Left ventricle myocardium superior (tissue), 1 donor: Measurements from ENCODE around the gene BLOC1S1. TPM values are rescaled to one million over a fixed set of nuclear protein-coding genes. Genes with fewer than 3 reads are reported as not detected.

Experiments used
- ATAC-seq: fragments of 200-7000 bp; cut with Tn5 transposase; one replicate; pipeline ENCODE4 v1.9.1; 2020; ENCODE audit warnings: mild to moderate bottlenecking, moderate library complexity
- DNase-seq: peaks from one replicate; pipeline ENCODE4 v3.0.0-alpha.2; 2020
- intact Hi-C: fragments of 100-400 bp; cut with micrococcal nuclease; formaldehyde crosslinking; loops from one replicate; pipeline ENCODE4 v1.11.0; 2022
- total RNA-seq: library from RNA; stranded (reverse); fragmentation: NEBNext Ultra II Directional; extraction: Animal tissue kit (Norgen Biotek cat#: 25700); gene quantifications from one replicate; pipeline ENCODE4 v1.2.1, GENCODE V29; 2021
- donor health status: DM: no; HTN: yes; CAD: no; lungs with severe emphysema.

The BLOC1S1 gene
- total RNA-seq, 1 donor from 2014 or later = 124 TPM

DNA sequence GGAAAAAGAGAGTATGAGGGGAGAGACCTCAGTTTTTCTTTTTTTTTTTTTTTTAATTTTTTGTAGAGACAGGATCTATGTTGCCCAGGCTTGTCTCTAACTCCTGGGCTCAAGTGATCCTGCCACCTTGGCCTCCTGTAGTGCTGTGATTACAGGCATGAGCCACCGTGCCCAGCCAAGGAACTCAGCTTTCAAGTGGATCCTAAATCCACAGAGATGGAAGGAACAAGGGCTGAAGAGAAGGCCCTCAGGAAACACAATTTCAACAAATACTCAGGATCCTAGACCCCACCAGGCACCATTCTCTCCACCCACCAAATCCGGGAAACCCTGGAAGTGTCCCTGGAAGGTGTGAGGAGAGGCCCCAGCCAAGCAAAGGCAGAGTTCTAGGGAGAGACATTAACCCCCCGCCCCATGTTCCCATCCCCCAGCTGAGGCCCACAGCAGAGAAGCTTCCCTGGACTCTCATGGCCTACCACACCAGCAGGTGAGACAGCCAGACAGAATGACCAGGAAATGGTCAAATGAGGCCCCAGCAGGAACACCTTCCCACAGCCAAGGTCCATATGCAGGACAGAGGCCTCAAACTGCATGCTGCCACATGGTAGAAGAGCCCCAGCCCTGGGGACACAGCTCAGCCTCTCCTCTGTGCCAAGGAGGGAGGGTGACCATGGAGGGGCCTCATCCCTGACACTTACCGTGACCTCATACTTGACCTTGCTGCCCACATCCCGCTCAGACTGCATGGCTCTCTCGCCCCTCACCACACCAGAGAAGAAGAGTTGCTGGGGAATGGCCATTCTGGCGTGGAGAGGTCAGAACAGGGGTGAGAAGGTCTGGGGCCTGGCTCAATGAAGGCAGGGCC lies 22.3 kb upstream of the BLOC1S1 start:
- no peak for ATAC-seq
- intact Hi-C loops = no loop called here
- DNase-seq = no peak

DNA sequence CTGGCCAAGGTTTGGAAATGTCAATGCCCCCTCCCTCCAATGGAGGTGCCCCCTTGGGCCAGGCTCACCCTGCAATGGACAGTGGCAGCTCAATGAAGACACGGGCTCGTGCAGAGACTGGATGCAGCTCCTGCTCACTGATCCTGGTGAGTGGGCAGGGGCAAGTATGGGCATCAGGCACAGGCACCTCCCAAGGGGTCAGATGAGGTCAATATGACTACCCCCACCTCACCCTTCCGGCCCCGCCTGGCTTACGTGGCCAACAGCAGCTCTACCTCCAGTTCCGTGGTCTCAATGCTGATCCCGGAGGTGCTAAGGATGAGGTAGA lies 21.7 kb upstream of the BLOC1S1 start:
- intact Hi-C loops = no loop called here
- DNase-seq (no peak), ATAC-seq (no peak)

DNA sequence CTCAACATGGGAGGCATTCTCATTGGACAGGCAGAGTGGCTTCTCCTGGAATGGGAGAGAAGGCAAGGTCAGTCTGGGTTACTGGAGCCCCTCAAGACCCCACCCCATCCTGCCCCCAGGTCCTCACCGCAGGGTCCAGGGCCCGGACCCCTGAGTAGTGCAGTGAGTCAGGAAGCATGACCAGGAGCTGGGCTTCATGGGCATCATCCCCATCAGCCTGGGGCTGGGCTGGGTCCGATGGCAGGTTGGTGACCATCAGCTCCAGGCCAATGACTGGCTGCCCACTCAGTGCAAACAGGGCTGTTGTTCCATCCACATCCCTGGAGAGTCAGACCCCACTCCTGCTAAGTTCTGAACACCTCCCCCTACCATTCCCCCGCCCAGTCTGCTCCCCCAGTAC lies 21.2 kb upstream of the BLOC1S1 start:
- ATAC-seq (no peak), DNase-seq (no peak)
- intact Hi-C loops = no loop called here

DNA sequence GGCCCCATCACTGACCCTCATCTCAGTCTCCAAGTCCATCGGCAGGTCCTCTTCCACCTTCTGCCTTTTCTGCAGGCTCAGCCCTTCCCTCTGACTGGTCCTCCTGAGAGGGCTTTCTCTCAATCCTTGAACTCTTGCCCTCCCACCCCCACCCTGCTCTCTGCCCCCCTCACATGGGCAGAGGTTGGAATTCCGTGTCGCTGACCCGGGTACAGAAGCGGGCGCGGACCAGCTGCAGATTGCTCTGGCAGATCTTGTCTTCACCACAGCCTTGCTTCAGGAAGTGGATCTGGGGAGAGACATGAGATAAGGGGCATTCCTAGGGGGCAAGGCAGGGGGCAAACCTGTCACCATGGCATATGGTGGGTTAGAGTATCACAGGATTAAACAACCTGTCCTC lies 20.5 kb upstream of the BLOC1S1 start:
- intact Hi-C loops = no loop called here
- DNase-seq (no peak), ATAC-seq (no peak)

DNA sequence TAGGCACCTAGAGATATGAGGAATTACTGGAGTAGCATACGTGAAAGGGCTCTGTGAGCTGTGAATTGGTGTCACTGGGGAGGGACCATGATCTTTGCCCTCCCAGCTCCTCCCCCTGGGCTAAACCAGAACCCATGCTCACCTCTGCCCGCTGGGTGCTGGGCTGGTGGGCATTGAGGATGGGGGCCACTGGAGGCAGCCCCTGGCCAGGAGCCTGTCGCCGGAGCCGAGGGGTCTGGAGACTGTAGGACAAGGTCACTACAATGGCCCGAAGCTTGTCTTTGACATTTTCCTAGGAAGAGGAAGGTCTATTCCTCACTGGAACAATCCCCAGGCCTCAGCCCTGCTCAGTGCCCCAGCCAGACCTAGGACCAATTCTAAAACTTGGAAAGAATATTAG lies 19.7 kb upstream of the BLOC1S1 start:
- DNase-seq (no peak), ATAC-seq (no peak)
- intact Hi-C loops = no loop called here

DNA sequence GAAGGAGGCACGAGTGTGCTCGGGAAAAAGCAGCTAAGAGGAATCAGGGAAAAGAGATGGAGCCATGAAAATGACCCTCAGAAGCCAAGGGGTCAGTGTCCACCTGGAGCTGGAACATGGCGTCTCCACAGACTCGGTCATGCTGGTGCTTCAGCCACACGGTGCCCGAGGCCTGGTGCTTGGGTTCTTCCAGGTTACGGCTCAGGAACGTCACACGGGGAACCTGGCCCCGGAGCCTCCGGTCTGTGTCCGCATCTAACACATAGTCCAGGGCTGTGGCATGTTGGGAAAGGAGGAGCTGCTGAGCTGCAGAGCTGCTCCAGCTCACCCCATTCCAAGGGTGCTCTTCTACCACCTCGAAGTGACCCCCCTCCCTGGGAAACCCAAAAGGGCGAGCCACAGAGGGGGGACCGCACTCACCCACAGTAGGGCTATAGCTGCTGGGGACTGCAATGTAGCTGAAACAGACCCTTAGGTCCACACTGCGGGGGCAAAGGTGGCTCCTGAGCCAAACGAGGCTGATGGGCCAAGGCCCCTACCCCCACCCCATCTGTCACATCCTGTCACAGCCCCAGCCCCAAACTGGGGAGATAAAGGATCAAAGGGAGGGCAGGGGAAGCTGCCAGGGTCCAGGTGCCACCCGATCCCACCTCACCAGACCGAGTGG lies 18.9 kb upstream of the BLOC1S1 start:
- ATAC-seq (no peak), DNase-seq (peak; percentile 22)
- intact Hi-C loops = no loop called here

DNA sequence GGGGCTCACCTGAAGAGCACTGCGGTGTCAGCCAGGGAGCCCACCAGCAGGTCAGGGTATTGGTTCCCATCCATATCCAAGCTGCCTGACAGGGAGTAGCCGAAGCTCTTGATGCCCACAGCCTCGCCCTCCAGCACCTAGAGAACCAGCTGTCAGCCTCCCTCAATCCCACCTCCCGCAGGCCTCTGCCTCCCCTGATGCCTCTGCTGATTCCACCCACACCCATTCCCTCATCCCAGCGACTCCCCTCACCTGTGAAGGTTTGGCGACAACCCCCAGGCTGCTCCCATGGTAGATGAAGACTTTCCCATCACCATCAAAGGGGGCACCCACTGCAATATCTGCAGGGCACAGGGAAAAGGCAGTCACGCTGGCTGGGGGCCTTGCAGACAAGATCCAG lies 18.2 kb upstream of the BLOC1S1 start:
- intact Hi-C loops = no loop called here
- DNase-seq (peak; percentile 11), ATAC-seq (no peak)

DNA sequence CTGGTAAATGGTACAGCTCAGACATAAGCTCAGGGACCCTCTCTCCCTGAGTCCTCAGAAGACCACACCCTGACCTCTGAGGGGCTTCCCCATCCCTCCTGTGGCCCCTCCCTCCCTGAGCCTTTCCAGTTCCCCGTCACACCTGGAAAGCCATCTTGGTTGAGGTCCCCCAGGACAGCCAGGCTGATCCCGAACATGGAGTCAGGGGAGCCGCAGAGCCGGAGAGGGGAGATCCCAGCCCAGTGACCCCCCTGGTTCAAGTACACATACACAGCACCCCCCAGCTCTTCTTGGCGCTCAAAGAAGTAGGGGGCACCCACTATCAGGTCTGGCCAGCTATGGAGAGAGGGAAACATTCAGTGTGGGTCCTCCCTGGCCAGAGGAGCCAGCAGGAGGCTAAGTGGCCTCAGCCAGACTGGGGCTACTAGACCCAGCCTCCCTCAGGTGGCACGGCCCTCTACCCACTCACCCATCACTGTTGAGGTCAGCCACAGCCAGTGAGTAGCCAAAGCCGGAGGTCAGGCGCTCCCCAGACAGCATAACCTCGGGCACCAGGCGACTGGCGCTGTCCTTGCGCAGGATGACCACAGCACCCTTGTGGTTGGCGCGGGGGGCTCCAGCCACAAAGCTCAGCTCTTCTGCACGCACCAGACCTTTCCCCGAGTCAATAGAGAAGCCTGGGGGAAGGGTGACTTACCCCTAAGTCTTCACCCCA lies 17.4 kb upstream of the BLOC1S1 start:
- peak; percentile 28 for DNase-seq

DNA sequence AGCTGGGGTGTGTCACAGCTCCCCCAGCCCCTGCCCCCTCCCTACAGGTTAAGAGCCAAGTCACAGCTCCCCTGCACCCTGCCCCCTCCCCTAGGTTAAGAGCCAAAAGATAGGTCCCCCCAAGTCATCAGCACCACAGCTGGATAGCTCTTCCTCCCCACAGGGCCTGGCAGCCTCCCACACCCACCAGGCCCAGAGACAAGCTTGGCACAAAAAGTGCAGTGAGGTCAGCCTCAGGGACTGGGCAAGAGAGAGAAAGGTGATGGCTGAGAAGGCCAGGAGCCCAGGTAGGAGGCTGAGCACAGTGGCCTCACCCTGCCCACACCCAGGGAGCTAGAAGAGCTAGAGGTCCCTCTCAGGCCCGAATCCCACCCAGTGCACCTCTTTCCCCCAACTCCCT lies 16.9 kb upstream of the BLOC1S1 start:
- ATAC-seq = no peak
- intact Hi-C loops = no loop called here
- peak; percentile 18 for DNase-seq

More for the DNA sequence above, 17.4 kb upstream of the BLOC1S1 start:
- intact Hi-C loops = no loop called here
- no peak for ATAC-seq

DNA sequence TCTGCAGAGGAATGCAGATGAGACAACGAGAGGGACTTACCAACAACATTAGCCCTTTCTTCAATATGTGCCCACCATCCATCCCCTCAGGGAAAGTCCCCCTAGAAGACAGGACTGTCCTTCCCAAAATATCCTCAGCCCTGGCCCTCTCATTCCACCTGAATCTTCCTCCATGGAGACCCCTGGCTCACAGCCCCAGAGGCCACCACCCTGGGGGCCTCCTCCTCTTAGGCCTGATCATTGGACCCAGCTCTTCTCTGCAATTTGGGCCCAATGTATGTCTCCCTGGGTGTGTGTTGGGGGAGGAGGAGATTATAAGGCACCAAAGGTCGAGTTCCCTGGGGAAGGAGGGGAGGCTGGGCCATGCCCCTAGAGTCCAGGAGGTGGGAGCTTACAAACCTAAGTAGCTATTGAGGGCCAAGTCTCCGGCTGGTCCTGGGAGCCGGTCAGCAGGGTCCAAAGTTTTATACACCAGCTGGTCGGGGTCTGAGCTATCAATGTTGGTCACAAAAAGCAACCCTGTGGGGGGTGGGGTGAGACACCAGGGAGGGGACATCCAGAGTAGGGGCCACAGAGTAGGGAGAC lies 16.3 kb upstream of the BLOC1S1 start:
- DNase-seq (peak; percentile 23), ATAC-seq (no peak)
- intact Hi-C loops = no loop called here

DNA sequence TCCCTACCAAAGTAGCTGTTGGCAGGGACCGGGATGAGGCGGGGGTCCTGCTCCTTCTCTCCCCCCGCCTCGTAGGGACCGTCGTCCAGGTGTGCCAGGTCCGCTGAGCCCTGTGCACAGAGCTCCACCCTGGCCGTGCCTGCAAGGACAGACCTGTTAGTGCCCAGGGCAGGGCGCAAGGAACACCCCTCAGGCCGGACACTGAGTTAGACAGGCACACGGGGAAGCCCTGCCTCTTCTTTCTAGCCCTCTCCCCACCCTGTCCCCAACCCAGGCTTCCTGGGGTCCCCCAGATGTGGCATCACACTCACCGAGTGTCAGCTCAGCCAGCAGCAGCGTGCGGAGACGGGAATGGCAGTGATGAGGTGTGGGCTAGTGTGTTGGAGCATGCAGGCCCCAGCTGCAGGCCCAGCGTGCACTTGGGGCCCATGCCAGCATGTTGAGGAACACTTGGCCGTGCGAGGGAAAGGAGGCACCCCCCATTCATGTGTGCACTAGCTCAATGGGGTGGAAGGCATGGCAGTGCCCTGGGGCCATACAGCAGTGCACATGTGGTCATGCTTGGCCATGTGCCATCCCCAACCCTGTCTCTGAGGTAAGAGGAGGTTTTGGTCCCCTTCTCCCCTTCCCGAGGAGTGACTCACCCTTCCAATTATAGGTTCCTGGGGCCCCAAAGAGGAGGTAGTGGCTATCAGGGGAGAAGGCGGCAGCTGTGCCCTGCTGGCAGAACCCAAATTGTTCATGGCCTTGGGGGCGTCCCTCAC lies 15.4 kb upstream of the BLOC1S1 start:
- DNase-seq (peak; percentile 56), ATAC-seq (peak; percentile 40)
- intact Hi-C loops = no loop called here

DNA sequence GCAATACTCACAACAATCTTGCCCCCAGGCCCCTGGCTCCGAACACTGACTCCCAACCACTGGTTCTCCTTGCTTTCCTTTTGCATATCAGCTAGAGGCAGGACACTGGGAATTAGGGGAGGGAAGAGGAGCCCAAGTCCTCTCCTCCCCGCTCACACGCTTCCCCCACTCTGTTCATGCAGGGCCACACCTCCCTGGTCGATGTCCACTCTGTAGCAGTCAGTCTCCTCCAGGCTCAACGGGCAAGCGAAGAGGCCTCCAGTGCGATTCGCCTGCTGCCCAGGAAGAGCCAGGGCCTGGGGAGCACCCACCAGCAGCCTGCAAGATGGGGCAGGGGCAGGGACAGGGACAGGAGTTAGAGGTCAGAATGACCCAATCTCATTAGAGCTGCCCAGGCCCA lies 13.0 kb upstream of the BLOC1S1 start:
- intact Hi-C loops = no loop called here
- DNase-seq (peak; percentile 35), ATAC-seq (no peak)

DNA sequence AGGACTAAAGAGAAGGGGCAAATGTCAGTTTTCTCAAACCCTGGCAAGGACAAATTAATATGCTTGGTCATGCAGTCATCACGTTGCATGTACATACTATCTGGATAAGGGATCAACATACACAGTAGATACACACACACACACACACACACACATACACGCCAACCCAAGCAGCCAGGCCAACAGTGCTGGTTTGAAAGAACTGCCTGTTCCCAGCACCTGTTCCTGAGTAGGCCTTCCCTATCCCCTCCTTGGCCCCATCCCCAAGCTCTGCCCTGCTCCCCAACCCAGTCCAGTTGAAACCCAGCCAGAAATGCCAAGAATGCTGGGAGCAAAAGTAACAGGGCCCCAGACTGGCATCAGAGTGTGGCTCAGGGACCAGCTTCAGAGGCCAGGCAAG lies 12.6 kb upstream of the BLOC1S1 start:
- intact Hi-C loops = no loop called here
- ATAC-seq (peak; percentile 50), DNase-seq (peak; percentile 67)

DNA sequence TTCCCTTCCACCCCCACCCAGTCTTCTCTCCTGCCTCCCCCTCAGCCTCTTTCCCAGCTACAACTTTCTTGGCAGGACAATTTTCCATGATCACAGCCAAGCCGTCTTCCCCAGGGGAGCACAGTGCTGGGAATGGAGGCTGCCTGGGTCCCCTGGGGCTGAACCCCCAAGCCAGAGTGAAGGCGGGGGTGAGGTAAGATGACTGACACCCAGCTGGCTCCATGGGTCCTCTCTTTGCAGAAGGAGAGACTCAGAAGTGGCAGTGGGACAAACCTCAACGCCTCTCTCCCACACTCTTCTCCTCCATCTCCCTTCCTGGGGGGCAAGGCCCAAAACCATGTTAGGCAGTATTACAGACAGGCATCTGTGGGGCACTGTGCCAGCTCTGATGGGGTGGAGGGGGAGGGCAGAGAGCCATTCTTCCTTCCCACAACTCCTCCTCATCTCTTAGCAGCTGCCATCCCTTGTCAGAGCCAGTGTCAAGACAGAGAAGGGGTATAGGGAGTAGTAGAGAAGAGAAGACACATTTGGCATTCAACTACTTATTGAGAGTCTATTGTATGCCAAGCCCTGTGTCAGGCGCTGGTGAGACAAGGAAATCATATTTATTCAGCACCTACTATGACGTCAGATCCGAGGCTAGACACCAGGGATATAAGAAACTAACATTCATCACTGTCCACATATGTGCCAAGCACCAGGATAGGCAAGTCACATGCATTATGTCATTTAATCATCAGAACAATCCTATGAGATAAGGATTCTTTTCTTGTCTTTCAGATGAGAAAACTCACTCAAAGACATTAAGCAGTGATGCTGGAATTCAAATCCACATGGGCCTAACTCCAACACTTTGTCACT lies 11.7 kb upstream of the BLOC1S1 start:
- intact Hi-C loops = no loop called here
- ATAC-seq (no peak), DNase-seq (peak; percentile 56)

DNA sequence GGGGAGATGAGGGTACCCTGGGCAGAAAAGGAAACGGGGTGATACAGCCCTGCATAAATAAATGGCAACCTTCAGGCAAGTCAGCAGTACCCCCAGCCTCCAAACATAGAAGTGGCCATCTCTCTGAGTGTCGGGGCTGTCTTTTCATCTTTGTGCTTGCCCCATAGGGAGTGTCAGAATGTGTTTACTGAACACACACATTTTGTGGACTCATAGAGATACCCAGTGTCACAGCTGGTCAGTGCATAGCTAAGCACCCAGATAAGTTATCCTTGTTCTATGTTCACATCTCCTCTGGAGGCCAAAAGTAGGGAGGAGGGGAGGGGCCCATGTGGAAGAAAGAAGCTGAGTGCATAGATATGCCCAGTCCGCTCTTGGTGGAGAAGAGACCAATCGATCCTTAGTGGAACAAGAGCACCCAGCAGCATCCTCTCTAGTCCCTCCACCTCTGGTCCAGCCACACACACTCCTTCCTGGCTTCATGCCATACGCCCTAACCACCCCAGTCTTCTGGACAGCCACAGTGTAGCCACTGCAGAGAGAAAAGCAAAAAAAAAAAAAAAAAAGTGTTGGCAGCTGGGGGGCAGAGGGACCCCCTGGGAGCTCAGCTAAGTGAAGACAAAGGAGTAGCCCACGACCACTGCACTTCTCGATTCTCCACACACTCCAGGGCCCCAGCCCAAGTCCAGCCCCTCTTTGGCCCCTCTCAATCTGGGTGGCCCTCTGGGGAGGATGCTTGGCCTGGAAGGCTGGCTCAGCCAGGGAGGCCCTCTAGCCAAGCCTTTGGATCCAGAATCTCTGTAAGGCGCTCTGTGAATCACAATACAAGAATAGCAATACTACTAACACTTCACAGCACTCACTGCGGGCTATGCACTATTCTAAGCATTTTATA lies 10.8 kb upstream of the BLOC1S1 start:
- intact Hi-C loops = no loop called here

DNA sequence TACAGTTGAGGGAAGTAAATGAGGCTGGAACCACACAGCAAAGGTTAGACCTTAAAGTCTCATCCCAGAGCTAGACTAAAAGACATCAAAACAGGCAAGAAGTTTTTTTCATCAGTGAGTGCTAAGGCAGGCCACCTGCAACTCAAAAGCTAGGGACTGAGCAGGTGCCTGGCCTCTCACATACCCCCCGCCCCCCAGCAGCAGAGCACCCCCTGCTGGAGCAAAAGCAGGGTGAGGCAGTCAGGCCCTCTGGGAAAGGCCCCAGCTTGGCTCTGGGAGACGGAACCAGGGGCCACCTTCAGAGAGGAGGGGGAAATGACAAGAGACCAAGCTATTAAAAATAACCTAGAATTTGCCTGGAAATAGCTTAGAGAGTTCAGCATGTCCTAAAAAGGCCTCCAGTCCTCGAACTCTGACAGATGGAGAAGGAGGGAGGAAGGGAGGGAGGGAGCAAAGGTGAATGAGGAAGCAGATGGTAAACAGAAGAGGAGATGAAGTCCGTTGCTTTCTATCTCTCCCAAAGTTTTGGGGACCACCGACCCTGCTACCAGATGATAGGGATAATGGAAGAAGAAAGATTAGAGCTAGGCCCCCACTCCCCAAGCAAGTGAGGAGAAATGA lies 10.0 kb upstream of the BLOC1S1 start:
- DNase-seq = peak; percentile 60
- ATAC-seq = no peak
- intact Hi-C loops = no loop called here

More for the DNA sequence above, 10.8 kb upstream of the BLOC1S1 start:
- DNase-seq (peak; percentile 51), ATAC-seq (peak; percentile 4)
